NCI-H2196 (cell line): ENCODE measurements around the gene ZC3H4.
A peak's percentile ranks its signal among the peaks of the same experiment; 100 is the strongest.
"Not testable (repeated sequence)": the region's sequence is repeated elsewhere in the genome, so short reads cannot be mapped to it uniquely, and the experiment has no call there.

Experiments used
- DNase-seq: peaks from one replicate; lab custom pipeline; 2025; ENCODE audit not compliant: unreplicated experiment; lab: John Stamatoyannopoulos, UW

ZC3H4 gene

DNA sequence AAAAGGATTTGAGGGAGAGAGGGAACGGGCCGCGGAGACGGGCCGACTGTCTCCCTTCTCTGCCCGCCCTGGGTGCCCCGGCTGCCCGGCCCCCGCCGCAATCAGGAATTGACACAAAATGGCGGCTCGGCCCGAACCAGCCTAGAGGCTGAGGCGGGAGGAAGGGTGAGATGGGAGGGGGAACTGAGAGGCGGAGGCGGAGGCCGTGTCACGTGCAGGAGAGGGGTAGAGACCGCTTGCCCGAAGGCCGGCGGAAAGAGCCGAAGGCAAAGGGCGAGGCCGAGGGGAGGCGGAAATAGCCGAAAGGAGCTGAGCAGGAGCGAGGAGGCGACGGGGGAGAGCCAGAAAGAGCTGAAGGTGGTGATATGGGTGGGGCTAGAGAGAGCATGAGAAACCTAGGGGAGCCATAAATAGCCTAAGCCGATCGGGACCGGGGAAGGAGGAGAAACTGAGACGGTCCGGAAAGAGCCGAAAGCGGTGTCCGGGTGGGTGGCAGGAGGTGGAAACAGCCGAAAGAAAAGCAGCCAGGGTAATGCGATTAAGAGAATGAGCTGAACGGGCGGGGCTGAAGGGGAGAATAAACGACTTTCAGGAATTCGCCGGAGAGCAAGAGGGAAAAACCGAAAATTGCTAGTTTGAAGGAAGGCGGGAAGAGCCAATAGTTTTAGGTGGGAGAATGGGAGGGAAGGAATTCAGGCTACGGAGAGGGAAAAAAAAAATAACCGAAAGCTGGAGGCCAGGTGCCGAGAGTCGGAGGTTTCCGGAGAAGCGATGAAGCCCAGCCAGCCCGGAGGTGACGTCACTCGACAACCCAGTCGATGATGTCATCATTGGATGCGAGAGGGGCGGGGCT is at the start of gene ZC3H4:
TSS of gene ZC3H4 (minus strand) at position 780 of the 853 bp plus-strand sequence. CDS start 1,192 bp downstream, outside the sequence.
- DNase-seq, result peak; percentile 100

DNA sequence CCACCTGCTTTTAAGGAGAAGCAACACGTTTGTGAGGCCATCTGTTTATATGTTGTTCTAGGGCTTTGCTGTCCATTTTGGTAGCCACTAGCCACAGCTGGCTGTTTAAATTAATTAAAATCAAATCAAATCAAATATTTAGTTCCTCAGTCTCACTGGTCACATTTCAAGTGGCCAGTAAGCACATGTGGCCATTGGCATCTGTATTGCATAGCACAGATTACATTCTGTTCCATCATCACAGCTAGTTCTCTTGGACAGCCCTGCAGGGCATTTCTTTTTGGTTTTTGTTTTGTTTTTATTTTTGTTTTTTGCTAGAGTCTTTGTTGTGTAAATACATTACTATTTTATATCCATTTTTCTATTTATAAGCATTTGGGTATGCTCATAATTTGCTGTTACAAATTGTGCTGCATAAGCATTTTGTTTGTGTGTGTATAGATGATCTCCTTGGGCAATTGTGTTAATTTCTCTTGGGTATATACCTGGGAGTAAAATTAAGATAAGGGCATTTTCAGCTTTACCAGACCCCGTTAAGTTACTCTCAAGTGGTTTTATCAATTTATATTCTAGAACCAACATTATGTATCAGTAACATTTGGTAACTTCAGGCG is 48.4 kb upstream of the ZC3H4 start:
- no peak for DNase-seq

GRCh38 chr19:47158879-47159503 is 45.4 kb upstream of the ZC3H4 start:
- no peak for DNase-seq

DNA sequence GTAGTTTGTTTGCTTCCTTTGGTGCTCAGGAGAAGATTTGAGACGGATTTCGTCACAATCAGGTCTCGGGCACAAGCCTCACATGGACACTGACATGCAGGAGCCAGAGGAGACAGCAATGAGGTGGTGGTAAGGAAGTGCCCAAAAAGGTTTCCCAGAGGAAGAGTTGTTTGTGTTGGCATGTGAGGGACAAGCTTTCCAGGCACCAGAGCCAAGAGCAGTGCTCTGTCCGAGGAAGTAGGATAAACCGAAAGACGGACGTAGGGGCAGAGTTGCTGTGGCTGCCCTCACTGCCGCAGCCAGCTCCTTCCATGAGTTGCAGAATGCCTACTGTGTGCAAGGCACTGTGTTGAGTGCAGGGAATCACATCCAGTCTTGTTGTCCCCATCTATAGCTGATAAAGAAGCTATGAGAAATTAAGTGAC is 44.8 kb upstream of the ZC3H4 start:
- no peak for DNase-seq

DNA sequence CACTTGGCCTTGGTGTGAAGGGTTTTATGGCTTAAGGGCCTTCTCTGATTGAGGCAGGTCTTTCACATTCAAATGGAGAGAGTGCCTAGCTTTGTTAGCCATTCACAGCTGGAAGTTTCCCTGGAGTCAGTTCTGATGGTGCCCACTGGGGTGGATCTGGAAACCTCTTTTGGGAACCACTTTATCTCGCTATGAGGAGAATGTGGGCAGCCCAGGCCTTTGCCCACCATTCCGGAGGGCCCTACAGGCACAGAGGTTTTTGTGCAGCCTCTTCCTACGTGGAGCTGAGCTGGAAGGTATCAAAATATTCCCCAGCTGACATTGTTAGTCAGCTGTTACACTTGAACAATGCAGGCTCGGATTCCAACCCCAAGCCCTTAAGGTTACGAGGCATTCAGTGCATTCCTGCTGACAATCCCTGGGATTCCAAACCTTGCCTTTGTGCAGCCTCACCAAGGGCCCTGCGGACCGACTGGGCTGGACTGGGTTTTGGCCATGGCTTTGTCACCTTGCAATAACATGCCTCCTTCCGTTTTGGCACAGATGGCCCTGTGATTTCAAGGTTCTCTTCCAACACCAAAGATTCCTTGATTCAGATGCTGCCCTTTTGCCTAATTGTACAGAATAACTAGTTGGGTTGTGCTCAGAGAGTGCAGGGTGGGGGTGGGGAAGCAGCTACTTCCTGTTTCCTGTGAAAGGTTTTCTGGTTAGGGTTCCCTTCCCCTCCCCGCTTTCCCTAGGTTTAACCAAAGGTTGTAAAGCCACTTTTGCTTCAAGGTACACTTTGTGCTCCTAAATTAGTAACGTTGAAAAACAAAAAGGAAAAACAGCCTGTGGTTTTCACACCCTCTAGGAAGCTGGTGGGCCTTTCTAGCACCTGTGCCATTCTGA is 44.1 kb upstream of the ZC3H4 start:
- DNase-seq, result no peak

- DNase-seq, result peak; percentile 38
Observed at GRCh38 chr19:47156861-47157430, 43.4 kb upstream of the ZC3H4 start.

- no peak for DNase-seq
Observed at GRCh38 chr19:47155148-47155547, 41.6 kb upstream of the ZC3H4 start.

DNA sequence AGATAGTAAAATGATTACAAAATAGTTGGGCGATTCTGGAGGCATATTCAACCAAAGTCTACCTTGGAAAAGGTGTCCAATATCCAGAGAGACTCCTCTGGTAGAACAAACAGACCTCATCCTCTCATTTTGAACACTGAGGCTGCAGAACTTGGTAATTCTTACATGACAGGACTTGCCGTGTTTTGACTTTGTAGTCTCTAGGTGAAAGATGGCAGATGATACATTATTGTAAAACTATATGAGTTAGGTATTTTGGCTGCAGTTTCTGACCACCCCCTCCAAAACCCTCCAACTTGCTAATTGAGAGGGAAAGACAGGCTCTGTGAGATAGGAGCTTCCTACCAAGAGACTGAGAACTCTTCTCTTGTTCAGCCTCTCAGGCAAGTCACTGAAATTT is 39.7 kb upstream of the ZC3H4 start:
- no peak for DNase-seq

GRCh38 chr19:47152632-47153031 is 39.1 kb upstream of the ZC3H4 start:
- peak; percentile 66 for DNase-seq

DNA sequence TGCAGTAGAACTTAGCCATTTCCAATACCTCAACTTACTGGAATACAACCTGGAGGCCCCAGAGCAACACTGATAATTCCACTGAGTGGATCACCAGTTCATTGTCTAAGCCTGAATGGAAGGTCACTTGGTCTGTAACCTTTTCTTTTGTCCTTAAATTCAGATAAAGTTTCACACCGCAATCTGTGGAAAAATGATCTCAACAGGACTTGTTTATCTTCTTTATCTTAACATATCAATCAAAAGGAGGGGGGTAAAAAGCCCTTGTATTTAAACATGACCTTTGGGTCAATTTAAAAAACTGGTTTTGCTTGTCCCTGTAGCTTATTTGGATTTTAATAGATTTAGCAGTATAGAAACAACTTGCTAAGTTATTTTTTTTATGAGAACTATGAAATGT is 38.6 kb upstream of the ZC3H4 start:
- peak; percentile 61 for DNase-seq

DNA sequence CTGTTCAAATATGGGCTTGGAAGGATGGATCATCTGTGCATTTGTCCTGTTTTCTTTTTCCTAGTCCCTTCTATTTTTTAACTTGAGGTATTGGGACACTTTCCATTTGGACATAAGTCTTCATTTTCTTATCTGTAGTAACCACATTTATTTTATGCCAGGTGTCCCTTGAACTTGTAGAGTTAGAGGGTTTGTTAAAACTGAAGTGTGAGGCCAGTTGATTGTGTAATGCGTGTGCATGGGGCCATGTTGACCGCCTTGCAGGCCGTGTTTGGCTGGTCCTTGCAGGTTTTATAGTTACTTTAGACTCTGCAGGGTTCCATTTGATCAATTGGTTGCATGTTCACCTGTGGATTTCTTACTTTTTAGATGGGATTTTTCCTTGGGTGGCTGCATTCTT is 38.1 kb upstream of the ZC3H4 start:
- no peak for DNase-seq

GRCh38 chr19:47146920-47147319 is 33.3 kb upstream of the ZC3H4 start:
- DNase-seq, result no peak

DNA sequence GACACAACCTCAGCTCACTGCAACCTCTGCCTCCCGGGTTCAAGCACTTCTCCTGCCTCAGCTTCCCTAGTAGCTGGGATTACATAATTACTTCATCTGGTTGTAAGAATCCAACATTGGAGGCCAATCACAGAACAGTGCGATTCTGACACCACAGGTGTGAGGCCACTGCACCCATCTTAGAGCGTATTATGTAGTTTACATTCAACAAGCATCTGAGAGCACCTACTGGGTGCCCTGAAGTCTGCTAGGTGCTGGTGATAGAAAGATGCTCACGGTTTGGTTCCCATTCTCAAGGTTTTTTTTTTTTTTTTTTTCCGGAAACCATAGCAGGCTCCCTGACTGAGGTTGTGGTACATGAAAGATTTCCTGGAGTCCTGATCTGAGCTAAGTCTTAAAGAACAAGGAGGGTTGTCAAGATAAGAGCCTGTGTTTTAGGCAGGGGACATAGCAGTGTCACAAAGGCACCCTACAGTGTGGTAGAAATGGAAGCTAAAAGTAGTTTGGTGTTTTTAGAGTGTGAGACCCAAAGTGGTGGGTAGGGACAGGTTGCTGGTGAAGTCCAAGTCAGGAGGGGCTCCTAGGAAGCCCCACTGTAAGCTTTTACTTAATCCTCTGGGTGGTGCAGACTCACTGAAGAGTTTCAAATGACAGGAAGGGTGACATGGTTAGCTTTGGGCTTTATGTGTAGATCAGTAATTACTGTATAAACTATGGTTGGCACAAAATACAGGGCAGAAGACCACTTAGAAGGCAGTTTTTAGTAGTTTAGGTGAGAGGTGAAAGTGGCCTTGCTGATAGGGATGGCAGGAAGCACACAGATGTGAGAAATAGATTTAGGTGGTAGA is 32.3 kb upstream of the ZC3H4 start:
- no peak for DNase-seq

DNA sequence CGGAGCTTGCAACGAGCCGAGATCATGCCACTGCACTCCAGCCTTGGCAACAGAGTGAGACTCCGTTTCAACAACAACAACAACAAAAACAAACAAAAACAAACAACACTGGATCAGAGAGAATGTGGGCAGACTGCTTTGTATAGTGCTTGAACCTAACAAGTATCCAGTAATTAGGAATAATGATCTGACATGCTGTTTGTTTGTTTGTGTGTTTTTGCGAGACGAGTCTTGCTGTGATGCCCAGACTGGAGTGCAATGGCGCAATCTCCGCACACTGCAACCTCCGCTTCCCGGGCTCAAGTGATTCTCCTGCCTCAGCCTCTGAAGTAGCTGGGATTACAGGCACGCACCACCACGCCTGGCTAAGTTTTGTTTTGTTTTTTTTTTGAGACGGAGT is 31.1 kb upstream of the ZC3H4 start:
- DNase-seq, result no peak

DNA sequence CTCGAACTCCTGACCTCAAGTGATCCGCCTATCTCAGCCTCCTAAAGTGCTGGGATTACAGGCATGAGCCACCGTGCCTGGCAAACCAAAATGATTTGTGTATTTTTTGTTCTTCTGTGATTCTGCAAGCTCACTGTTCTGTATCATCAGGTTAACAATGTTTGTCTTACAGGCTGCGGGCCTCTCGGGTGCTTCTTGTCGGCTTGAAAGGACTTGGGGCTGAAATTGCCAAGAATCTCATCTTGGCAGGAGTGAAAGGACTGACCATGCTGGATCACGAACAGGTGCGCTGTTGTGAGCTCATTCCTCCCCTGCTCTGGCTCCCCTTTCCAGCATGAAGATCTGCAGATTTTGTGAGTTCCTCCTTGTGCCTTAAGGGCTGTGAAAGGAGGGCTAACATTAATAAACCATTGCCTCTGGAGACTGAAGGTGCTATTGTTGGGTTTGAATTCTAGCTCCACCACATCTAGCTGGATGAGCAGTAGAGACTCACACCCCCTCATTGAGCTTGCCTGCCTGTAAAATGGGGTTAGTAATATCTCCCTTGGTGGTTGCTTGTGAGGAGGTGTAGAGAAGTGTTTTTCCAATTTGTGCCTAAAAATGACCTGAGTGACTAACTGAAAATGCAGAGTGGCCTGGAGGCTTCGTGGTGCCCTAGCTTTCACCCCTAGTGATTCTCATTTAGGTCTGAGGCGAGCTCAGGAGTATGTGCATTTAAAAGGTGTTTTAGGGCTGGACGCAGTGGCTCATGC is 29.9 kb upstream of the ZC3H4 start:
- DNase-seq, result no peak

DNA sequence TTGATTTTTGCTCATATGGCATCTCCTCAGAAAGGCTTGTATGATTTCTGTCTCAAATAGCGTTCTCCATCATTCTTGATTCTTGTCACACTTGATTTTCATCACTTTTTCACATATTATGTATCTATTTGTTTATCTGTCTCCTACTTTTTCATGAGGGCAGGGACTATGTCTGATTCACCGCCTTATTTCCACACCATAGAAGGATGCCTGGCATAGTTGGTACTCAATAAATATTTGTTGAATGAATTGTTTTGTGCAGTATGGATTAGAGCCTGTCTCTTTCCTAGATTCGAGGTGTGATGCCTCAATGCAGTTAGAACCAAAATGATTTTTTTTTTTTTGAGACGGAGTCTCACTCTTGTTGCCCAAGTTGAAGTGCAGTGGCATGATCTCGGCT is 29.2 kb upstream of the ZC3H4 start:
- no peak for DNase-seq

DNA sequence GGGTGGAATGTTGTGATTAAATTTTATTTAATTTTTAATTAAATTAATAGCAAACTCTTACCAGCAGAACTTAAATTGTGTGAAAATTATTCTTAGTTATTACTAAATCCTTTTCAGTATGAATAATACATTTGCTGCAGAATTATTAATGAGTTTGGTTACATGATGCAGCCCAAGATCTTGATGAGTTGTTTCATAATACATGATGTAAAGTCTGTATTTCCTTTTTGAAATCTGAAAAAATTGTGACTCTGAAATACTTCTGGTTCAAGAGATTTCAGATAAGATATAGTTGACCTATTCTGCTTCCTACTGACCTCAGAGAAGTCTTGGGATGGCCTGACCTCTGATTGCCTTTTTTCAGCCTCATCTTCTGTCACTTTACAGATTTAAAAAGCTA is 28.1 kb upstream of the ZC3H4 start:
- DNase-seq, result no peak

GRCh38 chr19:47141252-47141651 is 27.7 kb upstream of the ZC3H4 start:
- DNase-seq, result not testable (repeated sequence)

- no peak for DNase-seq
Observed at GRCh38 chr19:47135156-47135555, 21.6 kb upstream of the ZC3H4 start.
